NCI-H128 (cell line): ENCODE data around the gene HLA-B.
"Not testable (repeated sequence)": the region's sequence is repeated elsewhere in the genome, so short reads cannot be mapped to it uniquely, and the experiment has no call there.

Experiments used
- DNase-seq: peaks from one replicate; lab custom pipeline; 2025; ENCODE audit not compliant: unreplicated experiment; lab: John Stamatoyannopoulos, UW

Gene HLA-B

DNA sequence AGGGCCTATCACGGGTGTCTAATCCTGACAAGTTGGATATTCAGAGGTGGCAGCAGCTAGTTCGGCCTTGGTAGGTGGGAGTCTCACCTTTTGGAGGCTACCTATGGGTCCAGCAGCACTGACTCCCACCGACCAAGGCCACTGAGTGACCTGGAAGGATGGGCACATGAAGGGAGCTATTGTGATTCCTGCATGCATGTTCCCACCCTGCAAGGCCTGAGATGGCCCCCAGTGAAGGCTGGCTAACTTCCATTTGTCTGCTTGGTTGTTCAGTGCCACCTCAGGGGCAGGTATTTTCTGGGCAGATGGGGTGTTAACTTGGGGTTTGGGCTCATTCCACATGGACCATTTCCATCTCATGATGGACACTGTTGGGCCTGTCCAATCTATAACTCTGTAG, 28.1 kb upstream of the HLA-B start:
- no peak for DNase-seq

DNA sequence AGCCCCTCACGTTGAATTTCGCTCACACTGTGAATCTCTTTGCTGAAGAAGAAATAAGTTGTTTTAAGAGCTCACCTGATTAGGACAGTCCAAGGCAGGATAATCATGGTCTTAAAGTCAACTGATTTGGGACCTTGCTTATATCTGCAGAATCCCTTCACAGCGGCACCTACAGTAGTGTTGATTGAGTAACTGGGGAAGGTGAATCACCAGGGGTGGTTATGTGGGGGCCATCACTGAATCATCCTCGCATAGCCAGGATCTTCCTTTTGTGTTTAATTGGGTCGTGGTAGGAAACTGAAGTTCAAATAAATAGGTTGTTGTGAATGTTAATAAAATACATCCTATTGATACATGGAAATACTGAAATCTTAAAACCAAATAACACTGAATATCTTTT, 26.2 kb upstream of the HLA-B start:
- DNase-seq, result no peak

DNA sequence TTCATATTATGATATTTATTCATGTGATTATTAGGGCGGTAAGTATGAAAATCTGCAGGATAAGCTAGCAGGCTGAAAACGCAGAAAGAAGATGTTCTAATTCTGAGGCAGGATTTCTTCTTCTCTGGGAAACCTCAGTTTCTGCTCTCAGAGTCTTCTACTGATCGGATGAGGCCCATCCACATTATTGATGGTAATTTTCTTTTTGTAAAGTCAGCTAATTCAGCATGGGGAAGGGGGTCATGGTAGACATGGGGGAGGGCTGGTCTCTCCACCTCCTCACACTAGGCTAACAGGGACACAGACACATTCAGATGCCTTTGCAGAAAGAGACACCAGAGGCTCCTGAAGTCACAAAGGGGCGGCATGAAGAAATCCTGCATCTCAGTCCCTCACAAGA, 24.7 kb upstream of the HLA-B start:
- no peak for DNase-seq

DNA sequence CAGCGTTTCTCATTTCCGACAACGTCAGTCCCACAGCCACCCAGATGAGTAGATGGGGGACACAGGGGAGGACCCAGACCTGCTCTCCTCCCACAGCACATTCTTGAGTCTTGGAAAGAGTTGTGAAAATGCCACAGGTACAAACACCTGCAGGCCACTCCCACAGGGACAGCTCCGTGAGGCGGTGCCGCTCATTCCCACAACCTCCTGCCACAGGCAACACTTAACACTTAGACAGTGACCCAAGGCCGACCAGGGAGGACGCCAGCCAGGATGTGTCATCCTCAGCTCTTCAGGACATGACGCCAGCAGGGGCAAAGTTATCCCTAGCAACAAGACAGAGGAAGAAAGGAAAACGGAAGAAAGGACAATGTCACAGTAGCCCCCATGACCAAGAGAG, 22.9 kb upstream of the HLA-B start:
- DNase-seq, result no peak

DNA sequence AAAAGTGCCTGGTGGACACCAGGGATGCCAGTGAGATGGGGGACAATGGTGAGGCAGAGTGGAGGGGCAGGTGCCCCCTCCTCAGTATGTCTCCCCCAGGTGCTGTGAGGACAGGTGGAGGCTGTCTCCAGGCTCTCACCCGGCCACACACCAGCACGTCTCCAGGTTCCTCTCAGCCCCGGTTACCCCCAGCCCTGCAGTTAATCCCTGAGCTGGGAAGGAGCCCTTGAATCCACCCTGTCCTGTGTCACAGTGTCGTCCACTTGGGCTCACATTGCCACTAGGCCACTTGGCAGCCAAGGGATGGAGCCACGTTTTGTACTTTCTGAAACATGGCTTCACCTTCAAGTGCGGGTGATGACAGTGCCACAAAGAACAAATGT, 21.7 kb upstream of the HLA-B start:
- DNase-seq, result no peak

DNA sequence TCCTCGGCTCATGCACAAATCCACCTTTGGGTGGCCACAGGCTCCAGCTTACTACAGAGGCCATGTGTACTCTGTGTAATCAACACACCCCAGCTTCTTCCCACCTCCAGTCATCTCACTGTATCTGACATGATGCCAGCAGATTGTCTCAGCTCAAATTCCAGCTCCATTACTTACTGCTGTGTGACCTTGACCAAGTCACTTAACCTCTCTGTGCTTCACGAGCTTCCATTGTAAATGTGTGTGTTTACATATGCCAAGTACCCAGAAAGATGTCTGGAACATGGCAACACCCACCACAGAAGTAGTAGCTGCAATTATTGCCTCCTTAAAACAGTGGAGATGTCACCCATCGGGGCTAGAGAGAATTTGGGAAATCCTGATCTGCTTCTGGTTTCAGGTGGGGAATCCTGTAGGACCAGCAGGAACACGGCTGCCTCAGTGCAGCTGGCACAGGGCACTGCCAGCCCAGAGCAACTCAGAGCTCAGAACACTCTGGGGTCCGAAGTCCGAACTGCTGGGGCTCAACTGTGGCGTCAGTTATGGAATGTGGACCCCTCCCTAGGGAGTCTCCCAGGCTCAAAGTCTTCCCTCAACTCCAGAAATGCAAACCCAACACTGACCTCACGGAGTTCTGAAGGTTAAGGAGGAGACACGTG, 21.2 kb upstream of the HLA-B start:
- DNase-seq, result no peak

DNA sequence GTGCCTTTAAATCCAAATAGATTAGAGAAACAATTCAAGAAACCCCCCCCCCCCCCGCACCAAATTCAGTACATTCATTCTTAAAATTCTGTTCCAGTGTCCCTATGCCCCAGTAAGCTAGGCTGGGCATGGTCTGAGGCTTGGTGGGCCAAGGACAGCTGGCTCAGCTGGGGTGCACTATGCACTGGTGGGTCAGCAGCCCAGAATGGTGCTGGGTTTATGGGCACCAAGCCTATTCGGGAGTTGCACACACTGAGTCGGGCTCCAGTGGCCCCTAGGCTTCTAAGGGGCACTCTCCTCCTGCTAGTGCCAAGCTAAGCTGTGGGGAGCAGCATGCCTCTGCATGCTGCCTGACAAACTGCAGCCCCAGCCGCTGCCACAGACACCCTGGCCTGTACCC, 20.1 kb upstream of the HLA-B start:
- DNase-seq, result no peak

DNA sequence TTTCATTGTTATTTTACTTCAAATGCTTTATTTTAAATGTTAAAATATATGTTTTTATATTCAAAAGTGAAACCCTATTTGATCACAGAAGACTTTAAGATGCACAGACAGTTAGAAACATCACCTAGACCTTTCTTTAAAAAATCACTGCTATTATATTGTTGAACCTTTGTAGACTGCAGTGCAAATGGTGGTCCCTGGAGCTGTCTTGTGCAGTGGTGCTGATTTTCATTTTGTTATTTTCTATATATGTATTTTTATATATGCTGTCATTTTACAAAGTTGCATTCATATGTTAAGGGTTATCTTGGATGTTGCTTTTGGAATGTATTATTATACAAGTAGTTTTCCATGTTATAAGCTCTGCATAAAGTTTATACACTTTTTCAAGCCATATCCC, 18.7 kb upstream of the HLA-B start:
- DNase-seq, result no peak

DNA sequence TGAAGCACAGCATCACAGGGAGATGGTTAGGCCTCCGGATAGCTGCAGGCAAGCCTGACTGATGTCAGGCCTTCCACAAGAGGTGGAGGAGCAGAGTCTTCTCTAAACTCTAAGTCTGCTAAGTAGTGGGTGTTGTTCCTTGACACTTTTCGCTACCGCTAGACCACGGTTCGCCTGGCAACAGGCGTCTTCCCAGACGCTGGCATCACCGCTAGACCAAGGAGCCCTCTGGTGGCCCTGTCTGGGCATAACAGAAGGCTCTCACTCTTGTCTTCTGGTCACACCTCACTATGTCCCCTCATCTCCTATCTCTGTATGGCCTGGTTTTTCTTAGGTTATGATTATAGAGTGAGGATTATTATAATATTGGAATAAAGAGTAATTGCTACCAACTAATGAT, 17.1 kb upstream of the HLA-B start:
- not testable (repeated sequence) for DNase-seq

DNA sequence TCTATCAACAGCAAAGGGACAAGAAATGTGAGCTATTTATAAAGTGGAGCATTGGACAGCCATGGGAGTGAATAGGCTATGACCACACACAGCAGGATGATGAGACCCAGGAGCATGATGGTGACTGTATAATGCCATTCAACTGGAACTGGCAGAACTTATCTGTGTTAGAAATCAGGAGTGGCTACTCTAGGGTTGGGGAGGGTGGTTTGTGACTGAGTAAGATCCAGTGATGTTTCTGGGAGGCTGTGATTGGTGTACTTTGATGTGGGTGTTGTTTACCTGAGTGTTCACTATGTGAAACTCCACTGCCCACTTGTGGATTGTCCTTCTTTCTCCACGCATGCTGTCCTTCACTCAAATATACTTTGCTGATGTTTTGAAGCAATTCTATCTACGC, 11.5 kb upstream of the HLA-B start:
- no peak for DNase-seq

DNA sequence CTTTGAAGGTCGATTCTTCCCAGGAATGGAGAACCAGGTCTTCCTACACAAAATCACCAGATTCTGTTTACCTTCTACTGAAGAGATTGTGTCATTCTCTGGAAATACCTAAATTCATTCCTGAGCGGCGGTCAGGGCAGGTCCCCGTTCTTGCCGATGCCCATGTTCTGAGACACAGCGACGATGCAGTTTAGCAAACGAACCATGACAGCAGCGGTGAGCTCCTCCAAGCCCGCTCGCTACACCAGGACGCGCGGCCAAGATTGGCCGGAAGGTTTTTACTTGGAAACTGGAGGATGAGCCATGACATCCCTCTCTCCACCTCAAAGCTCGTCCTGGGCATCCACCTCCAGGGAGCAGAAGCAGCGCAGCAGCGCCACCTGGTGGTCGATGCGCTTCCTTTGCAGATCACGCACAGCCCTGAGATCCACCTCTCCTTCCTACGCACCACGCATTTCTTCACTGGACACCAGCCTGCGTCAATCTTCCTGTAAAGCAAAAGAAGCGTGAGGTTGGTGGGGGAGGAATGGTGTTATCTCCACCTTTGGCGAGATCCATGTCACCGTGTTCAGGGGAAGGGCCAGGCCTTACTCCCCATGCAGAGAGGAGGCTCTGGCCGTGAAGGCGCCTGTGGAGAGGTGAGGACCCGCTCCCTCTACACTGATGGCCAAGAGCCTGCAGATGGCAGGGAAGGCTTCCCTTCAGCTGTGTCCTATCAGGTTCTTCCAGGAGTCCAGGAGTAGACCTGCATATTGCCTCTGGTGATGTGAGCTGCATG, 9.9 kb upstream of the HLA-B start:
- peak; percentile 45 for DNase-seq

DNA sequence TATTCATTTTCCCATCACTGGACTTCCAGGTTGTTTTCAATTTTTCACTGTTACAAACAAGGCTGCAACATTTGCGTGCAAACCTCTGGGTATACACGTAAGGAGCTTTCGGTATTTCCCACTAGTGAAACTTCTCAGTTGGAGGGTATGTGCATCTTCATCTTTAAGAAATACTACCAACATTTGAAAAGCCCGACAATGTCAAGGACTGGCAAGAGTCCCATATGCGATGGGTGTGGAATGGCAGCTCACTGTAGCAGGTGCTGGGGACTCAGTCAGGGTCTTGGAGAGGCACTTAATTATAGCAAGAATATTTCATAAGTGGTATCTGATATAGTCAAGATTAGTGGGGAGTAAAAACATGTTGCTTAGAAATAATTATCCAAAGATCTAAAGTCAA, 8.9 kb upstream of the HLA-B start:
- no peak for DNase-seq

DNA sequence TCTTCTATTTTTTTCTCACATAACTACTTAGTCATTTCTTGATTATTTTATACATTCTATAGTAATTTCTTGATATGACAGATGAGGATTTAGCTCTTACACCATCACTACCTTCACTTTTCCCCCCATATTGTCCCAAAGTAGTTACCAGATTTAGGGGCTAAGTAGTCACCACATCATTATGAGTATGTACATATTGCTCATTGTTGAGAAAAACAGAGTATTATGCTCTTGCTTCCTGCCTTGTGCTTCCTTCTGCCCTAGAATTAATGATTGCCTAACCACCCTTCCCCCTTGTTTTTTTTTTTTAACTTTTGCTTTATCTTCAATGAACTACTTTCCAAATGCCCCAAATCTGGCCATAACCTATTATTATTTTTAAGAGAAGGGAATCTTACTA, 6.8 kb upstream of the HLA-B start:
- no peak for DNase-seq

DNA sequence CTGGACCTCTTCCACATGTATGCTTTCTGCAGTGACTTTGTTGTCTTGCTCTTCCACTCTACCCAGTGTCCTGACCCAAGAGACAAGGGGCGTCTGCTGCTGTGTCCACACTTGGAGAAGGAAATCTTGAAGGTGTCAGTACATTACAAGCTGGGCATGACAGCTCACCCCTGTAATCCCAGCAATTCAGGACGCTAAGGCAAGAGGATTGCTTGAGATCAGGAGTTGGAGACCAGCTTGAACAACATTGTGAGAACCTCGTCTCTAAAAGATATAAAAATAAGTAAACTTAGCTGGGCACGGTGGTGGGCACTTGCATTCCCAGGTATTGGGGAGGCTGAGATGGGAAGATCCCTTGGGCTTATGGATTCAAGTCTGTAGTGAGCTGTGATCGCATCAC, 5.8 kb upstream of the HLA-B start:
- DNase-seq, result no peak

DNA sequence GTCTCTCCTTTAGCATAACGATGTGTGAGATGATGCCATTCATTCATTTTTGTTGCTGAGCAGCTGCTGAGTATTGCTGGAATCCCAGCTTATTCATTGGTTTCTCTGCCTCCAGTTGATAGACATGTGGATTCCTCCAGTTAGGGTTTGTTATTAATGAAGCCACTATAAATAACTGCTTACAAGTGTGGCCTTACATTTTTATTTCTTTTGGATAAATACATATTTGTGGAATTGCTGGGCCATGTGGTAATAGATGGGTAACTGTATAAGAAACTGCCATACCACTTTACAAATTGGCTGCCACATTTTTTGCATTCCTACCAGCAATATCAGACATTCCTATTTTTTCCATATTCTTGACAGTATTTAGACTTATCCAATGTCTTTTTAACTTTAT, 2.6 kb upstream of the HLA-B start:
- no peak for DNase-seq

DNA sequence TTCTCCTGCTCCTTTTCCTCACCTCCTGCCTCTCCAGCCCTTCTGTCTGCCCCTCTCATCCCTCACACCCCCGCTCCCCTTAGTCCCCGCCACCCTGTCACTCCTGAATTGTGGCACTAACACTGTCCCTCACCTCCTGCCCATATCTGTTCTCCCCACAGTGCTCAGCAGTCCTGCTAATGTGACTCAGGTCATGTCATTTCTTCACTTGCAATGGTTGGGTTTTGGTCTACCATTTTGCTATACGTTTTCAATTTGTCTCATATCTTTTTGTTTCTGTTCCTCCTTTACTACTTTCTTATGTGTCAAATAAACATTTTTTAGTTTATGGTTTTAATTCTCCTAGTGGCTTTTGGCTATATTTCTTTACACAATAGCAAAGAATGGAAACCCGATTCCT, 1.3 kb upstream of the HLA-B start:
- no peak for DNase-seq

DNA sequence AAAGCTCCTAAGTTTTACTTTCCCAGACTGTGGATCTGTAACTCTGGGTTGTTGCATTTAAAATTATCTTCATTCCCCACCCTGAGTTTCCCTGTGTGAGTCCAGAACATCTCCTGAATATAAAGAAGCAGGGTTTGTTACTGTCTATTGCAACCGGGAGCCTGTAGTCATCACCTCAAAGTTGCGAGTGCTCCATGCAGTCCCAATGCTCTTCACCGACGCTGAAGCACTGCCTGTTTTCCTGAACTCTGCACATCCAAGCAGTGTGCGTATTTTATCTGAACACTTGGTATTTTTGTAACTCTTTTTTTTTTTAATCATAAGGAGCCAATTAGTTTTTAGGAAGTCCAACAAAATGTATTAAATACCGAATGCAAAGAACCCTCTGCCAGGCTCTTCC, 907 bp upstream of the HLA-B start:
- no peak for DNase-seq

DNA sequence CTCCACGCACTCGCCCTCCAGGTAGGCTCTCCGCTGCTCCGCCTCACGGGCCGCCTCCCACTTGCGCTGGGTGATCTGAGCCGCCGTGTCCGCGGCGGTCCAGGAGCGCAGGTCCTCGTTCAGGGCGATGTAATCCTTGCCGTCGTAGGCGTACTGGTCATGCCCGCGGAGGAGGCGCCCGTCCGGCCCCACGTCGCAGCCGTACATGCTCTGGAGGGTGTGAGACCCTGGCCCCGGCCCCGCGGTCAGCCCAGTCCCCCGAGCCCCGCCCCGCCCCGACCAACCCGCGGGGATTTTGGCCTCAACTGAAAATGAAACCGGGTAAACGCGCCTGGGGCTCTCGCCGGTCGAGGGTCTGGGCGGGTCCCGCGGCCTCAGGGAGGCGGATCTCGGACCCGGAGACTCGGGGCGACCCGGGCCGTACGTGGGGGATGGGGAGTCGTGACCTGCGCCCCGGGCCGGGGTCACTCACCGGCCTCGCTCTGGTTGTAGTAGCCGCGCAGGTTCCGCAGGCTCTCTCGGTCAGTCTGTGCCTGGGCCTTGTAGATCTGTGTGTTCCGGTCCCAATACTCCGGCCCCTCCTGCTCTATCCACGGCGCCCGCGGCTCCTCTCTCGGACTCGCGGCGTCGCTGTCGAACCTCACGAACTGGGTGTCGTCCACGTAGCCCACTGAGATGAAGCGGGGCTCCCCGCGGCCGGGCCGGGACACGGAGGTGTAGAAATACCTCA, 598 bp downstream of the HLA-B start:
- DNase-seq, result no peak

DNA sequence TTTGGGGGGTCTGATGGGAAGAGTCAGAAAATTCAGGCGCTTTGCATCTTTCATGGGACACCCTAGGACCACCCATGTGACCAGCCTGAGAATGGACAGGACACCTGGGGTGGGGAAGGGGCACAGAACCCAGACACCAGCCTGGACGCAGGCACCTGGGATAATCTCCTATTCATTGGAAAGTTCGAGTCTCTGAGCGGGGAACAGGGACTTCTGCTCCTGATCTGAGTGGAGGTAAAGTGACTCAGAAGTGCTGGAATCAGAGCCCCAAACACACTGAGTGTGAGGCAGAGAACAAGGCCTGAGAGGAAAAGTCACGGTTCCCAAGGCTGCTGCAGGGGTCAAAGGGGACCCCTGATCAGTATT, 1.4 kb downstream of the HLA-B start:
- DNase-seq, result no peak

DNA sequence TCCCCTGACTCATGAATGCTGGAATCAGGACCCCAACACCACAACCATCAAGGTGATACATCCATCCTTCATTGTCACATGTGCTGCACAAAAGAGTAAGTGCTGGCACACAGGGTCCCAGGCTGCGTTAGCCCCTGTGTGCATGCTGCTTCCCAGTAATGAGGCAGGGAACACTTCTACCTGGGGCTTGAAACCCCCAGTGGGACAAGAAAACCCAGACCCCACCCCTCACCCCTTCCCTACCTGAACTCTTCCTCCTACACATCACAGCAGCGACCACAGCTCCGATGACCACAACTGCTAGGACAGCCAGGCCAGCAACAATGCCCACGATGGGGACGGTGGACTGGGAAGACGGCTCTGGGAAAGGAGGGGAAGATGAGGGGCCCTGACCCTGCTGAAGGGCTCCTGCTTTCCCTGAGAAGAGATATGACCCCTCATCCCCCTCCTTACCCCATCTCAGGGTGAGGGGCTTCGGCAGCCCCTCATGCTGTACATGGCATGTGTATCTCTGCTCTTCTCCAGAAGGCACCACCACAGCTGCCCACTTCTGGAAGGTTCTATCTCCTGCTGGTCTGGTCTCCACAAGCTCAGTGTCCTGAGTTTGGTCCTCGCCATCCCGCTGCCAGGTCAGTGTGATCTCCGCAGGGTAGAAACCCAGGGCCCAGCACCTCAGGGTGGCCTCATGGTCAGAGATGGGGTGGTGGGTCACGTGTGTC, 2.0 kb downstream of the HLA-B start:
- no peak for DNase-seq

DNA sequence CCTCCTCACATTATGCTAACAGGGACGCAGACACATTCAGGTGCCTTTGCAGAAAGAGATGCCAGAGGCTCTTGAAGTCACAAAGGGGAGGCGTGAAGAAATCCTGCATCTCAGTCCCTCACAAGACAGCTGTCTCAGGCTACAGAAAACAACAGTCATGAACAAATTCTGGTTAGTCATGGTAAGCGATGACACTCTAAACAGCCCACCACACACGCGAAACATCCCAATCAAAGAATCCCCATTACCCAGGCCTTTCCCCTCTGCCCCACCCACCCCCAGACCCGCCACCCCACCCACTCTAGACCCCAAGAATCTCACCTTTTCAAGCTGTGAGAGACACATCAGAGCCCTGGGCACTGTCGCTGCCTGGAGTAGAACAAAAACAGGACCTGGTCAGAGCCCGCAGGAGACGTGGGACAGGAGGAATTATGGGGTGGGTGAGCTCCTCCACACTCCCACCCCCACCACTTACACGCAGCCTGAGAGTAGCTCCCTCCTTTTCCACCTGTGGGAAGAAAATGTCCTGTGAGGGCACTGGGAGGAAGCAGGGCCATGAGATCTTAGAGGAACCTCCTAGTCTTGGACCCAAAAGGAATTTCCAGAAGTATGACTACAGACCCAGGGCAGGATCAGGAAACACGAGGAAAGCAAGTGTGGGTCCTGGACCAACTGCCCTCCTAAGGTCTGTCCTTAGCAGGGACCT, 2.7 kb downstream of the HLA-B start:
- no peak for DNase-seq
